GM18519 (cell line): ENCODE results near the gene LRBA.
"Not testable (repeated sequence)": the region's sequence is repeated elsewhere in the genome, so short reads cannot be mapped to it uniquely, and the experiment has no call there.

Experiments used
- ATAC-seq: cut with Tn5 transposase; IDR thresholded peaks from one replicate; pipeline ENCODE4 v1.9.1; 2021; ENCODE audit warnings: mild to moderate bottlenecking, moderate library complexity; ENCODE audit not compliant: unreplicated experiment, low FRiP score

LRBA gene

GRCh38 chr4:150769248-150769647 lies 245.8 kb downstream of the LRBA start:
- no peak for ATAC-seq

GRCh38 chr4:150768497-150768896 lies 246.6 kb downstream of the LRBA start:
- no peak for ATAC-seq

- no peak for ATAC-seq
Measured at GRCh38 chr4:150765216-150765615, 249.9 kb downstream of the LRBA start.

- no peak for ATAC-seq
Measured at GRCh38 chr4:150751648-150752047, 263.4 kb downstream of the LRBA start.

DNA sequence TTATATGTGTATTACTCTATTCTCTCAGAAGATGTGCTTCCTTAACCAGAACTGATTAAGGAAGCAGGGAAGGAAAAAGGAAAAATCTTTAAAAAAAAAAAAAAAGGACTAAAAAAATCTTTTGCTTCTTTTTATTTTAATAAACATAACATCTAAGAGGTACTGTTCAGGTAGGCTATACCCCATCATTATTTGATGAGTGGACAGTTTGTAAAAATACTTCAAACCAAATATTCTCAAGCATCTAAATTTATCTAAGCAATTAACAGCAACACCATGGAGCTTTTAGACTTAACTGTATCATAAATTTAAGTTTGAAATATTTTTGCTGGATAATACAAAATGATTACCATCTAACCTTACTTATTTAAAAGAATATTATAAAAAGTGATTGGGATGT lies 264.3 kb downstream of the LRBA start:
- ATAC-seq: no peak

GRCh38 chr4:150746156-150746555 lies 268.9 kb downstream of the LRBA start:
- no peak for ATAC-seq

- no peak for ATAC-seq
Measured at GRCh38 chr4:150744570-150744969, 270.5 kb downstream of the LRBA start.

GRCh38 chr4:150743564-150744342 lies 271.3 kb downstream of the LRBA start:
- ATAC-seq: no peak

DNA sequence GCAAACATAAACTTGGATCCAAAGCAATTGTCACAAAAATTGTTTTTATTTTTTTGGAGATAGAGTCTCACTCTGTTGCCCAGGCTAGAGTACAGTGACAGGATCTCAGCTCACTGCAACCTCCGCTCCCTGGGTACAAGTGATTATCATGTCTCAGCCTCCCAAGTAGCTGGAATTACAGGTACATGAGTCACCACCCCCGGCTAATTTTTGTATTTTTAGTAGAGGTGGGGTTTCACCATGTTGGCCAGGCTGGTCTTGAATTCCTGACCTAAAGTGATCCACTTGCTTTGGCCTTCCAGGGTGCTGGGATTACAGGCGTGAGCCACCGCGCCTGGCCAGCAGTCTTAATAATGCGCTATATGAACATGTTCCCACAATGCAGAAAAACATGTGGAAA lies 272.2 kb downstream of the LRBA start:
- not testable (repeated sequence) for ATAC-seq

- ATAC-seq: no peak
Measured at GRCh38 chr4:150739591-150739990, 275.5 kb downstream of the LRBA start.

GRCh38 chr4:150725957-150726523 lies 289.0 kb downstream of the LRBA start:
- ATAC-seq: no peak

DNA sequence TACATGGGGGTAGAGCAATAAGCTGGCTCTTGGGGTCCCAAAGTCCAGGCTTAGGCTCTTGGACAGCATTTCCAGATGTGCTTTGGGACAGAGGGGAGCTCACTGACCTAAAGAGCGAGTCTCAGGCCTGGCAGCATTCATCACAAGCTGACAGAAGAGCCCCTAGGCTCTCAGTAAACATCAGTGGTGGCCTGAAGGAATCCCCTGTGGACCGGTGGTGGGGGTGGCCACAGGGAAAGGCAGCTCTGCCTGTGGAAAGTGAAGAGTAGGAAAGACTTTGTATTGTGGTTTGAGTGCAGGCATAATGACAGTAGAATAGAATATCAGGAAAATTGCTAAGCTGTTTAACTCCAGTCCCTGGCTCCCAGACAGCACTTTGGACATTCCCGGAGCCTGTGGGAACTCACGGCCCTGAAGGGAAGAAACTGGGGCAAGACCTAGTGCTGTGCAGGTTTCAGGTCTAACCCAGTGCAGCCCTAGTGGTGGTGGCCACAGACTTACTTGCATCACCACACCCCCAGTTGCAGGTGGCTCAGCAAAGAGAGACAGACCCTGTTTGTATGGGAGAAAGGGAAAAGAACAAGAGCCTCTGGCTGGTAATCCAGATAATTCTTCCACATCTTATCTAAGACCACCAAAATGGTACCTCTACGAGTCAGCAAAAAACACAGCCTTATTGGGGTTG lies 291.2 kb downstream of the LRBA start:
- ATAC-seq: no peak

GRCh38 chr4:150722908-150723362 lies 292.1 kb downstream of the LRBA start:
- ATAC-seq: no peak

- no peak for ATAC-seq
Measured at GRCh38 chr4:150720973-150721518, 294.0 kb downstream of the LRBA start.

DNA sequence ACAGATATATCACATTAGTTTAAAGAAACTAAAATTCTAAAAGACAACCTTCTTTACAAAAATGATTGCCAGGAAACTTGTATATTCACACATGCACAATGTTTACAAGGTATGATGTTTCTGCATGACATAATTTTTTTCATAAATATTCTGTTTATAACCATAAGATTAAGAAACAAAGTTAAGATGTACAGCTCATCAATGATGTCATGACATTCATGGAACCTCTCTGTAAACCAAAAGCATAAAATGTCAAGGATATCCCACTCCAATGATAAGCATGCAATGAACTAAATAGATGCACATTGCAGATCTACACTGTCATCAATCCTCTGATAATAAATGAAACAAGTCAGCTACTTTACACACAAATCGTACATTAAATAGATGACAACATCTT lies 297.1 kb downstream of the LRBA start:
- ATAC-seq: no peak

DNA sequence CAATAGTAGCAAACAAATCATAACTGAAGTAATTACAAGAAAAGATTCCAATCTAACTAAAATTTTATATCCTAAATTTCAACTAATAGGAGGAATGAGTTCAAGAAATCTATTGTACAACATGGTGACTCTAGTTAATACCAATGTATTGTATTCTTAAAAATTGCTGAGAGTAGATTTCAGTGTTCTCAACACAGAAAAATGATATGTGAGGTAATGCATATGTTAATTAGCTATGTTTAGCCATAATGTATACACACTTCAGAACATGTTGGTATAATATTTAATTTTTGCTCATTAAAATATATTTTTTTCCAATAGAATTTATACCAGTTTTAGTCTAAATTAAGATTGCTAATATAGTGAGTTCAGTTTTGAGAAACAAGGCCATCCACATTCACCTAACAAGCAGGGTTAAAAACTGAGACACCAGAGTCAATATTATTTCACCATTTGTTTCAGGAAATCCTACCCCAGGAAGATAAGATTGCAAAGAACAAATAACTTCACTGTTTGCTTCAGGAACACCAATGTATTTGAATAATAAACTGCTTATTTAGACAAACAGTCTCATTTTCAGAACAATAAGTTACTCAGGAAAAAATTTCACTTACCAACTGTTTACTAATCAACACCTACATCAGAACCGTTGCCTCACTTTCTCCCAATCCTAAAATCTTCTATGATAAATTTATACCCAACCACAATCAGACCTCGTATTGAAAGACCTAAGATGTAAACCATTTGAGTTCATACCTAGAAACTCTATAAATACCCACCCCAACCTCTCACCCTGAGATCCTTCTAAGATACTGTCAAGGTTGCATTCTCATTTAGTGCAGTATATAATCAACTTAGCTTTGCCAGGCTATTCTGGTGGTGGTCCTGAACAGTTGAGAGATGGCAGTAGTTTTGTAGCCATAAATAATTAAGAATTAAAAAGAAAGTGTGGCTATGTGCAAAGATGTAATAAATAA lies 300.3 kb downstream of the LRBA start:
- ATAC-seq: no peak

- ATAC-seq: no peak
Measured at GRCh38 chr4:150713251-150713650, 301.8 kb downstream of the LRBA start.

GRCh38 chr4:150710770-150711375 lies 304.2 kb downstream of the LRBA start:
- ATAC-seq: no peak

- ATAC-seq: no peak
Measured at GRCh38 chr4:150708004-150708403, 307.1 kb downstream of the LRBA start.

GRCh38 chr4:150699599-150699998 lies 315.5 kb downstream of the LRBA start:
- no peak for ATAC-seq
